PC-3 (cell line): Measurements from ENCODE around the gene ULK4.

Experiments used
- EZH2 ChIP-seq: fragments of 300-600 bp; sonication (generic); IDR thresholded peaks from one replicate; pipeline ENCODE4 v1.6.1; 2017; ENCODE audit warnings: antibody characterized with exemption, mild to moderate bottlenecking, low read length; ENCODE audit not compliant: unreplicated experiment
- EZH2phosphoT487 ChIP-seq: fragments of 300-600 bp; sonication (generic); IDR thresholded peaks from 2 replicates; pipeline ENCODE4 v1.6.1; 2018; ENCODE audit warnings: mild to moderate bottlenecking, antibody characterized with exemption, low read length, borderline replicate concordance
- TF ChIP-seq, protein P1 (sequence below): fragments of 300-600 bp; sonication (generic); conservative IDR thresholded peaks from 2 replicates; pipeline ENCODE4 v1.5.1; 2017; ENCODE audit warnings: antibody characterized with exemption, low read depth, mild to moderate bottlenecking, low read length

GRCh38 chr3:41356775-41357174 lies 605.1 kb downstream of the ULK4 start:
- TF ChIP-seq, protein P1, sequence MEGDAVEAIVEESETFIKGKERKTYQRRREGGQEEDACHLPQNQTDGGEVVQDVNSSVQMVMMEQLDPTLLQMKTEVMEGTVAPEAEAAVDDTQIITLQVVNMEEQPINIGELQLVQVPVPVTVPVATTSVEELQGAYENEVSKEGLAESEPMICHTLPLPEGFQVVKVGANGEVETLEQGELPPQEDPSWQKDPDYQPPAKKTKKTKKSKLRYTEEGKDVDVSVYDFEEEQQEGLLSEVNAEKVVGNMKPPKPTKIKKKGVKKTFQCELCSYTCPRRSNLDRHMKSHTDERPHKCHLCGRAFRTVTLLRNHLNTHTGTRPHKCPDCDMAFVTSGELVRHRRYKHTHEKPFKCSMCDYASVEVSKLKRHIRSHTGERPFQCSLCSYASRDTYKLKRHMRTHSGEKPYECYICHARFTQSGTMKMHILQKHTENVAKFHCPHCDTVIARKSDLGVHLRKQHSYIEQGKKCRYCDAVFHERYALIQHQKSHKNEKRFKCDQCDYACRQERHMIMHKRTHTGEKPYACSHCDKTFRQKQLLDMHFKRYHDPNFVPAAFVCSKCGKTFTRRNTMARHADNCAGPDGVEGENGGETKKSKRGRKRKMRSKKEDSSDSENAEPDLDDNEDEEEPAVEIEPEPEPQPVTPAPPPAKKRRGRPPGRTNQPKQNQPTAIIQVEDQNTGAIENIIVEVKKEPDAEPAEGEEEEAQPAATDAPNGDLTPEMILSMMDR = no peak
- TF ChIP-seq EZH2 (no peak), EZH2phosphoT487 (no peak)
